HUES48 (cell line): ENCODE data around the gene FBXW9.
A peak's percentile ranks its signal among the peaks of the same experiment; 100 is the strongest.

Experiments
- H3K27ac ChIP-seq: one replicate; pipeline ENCODE4 v1.7.0; 2013; ENCODE audit warnings: low read depth, low read length, inconsistent platforms
- H3K27me3 ChIP-seq: 2 replicates; pipeline ENCODE4 v1.6.1; 2013; ENCODE audit warnings: mild to moderate bottlenecking, low read length; ENCODE audit not compliant: control insufficient read depth, insufficient read depth
- H3K36me3 ChIP-seq: 2 replicates; pipeline ENCODE4 v1.6.1; 2013; ENCODE audit warnings: low read length; ENCODE audit not compliant: control insufficient read depth, insufficient read depth
- H3K4me1 ChIP-seq: 2 replicates; pipeline ENCODE4 v1.6.1; 2013; ENCODE audit warnings: mild to moderate bottlenecking, low read length; ENCODE audit not compliant: control insufficient read depth, insufficient read depth
- H3K4me3 ChIP-seq: 2 replicates; pipeline ENCODE4 v1.5.1; 2013; ENCODE audit warnings: mild to moderate bottlenecking, low read depth, low read length
- H3K9ac ChIP-seq: 2 replicates; pipeline ENCODE4 v1.6.1; 2013; ENCODE audit warnings: mild to moderate bottlenecking, low read depth, low read length, moderate library complexity
- H3K9me3 ChIP-seq: 2 replicates; pipeline ENCODE4 v1.6.1; 2013; ENCODE audit warnings: low read length; ENCODE audit not compliant: control insufficient read depth, insufficient read depth

FBXW9 gene

DNA sequence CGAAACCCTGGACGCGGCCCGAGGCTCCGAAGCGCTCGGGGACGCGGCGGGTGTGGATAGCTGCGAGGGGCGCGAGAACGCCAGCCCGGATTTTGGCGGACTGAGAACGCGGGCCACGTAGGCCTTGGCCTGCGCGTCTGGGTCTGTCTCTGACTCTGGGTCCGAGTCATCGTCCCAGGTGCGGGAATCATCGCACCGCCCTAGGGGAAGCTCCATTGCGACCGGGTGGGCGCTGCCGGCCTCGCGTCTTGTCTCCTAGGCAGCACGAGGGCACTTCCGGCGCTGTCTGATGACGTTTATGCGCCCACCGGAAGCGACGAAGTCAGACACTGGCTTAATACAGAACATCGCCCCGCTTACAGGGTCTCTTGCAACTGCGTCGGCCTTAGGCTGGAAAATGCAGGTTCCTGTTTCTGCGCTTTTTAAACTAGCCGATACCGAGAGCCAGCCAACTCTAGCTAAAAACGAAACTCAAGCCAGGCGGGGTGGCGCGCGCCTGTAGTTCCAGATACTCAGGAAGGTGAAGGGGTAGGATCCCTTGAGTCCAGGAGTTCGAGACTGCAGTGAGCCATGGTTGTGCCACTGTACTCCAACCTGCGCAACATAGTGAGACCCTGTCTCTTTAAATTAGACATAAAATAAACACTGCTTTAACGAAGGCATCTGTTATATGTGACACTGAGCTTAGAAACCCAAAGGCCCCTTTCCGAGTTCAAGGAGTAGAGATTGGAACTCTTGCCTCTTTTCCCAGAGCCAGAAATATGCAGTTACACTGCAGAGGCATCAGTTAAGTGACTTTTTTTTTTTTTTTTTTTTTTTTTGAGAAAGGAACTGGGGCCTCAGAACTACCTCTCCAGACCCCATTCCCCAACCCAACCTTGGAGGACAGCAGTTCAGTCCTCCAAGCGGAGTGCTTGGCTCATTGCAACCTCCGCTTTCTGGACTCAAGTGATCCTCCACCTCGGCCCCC lies at the start of gene FBXW9:
Gene FBXW9, minus strand, starts transcription at position 266 of the 970 bp plus-strand sequence. Its CDS starts 50 bp downstream, at position 216.
- Histone ChIP-seq H3K9ac (peak within 1 kb of the TSS; percentile 68), H3K4me3 (peak within 1 kb of the TSS; percentile 94), H3K36me3 (peaks cover 34% of the 10 kb centered on the region), H3K9me3 (no peaks in the 10 kb centered on the region), H3K27me3 (no peaks in the 10 kb centered on the region), H3K27ac (peak within 1 kb of the TSS; percentile 96), H3K4me1 (peaks cover 4% of the 10 kb centered on the region)

DNA sequence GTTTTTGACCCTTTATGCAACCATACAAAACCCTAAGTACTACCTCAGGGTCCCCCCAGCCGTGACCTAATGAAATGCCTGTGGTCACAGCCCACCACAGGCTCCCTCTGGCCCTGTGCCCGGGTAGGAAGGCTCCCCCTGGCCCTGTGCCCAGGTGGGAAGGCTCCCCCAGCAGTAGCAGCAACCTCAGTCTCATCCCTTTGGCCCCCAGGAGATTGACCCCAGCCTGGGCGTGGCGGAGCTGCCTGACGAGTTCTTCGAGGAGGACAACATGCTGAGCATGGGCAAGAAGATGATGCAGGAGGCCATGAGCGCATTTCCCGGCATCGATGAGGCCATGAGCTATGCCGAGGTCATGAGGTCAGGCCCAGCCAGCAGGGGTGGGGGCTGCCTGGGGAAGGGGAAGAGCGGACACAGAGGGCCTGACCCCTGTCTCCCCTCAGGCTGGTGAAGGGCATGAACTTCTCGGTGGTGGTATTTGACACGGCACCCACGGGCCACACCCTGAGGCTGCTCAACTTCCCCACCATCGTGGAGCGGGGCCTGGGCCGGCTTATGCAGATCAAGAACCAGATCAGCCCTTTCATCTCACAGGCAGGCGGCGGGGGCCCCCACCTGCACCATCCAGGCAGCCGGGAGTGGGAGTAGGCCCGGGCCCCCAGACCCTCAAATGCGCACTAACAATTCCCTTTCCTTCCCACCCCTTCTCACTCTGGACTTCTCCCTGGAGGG lies 48.9 kb upstream of the FBXW9 start:
- Histone ChIP-seq H3K27me3 (no peaks in the 10 kb centered on the region), H3K27ac (no peak overlapping the region), H3K36me3 (peaks cover 44% of the 10 kb centered on the region), H3K4me3 (no peak overlapping the region), H3K9me3 (no peaks in the 10 kb centered on the region), H3K9ac (no peak overlapping the region), H3K4me1 (no peaks in the 10 kb centered on the region)

GRCh38 chr19:12737835-12738351 lies 41.5 kb upstream of the FBXW9 start:
- Histone ChIP-seq H3K4me1 (peaks cover 4% of the 10 kb centered on the region; the same call in 1 of the 2 replicates), H3K9ac (peak overlapping the region; percentile 98), H3K36me3 (peaks cover 24% of the 10 kb centered on the region), H3K27ac (peak overlapping the region; percentile 94), H3K9me3 (no peaks in the 10 kb centered on the region), H3K27me3 (no peaks in the 10 kb centered on the region), H3K4me3 (peak overlapping the region; percentile 90)

DNA sequence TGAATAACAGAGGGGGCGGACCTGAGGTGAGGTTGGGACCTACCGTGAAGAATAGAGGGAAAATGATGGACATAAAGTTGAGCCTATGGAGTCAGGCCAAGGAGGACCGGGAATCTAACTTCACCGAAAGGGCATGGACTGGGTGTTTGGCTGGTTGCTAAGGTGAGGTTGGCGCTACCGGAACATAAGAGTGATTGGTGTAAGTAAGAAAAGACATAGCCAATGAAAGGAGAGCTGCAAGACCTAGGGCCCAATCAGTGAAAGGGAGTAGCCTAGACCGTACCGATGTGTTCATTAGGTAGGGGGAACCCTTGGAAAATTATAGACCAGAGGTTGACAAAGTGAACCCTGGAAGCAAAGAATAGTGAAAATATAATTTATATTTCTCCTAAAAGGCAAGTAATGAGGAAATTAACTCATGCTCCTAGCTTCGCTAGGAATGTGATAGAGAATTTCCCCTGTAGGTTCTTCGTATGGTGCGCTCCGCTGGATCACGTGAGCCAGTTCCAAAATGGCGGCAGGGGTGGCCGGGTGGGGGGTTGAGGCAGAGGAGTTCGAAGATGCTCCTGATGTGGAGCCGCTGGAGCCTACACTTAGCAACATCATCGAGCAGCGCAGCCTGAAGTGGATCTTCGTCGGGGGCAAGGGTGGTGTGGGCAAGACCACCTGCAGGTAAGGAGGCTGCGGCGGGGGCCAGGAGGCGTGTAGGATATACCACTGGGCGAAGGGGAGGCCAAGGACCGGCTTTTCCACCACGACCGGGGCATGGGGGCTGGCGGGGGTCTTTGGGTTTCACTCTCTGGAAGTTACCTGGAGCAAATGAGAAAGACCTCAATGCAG lies 40.8 kb upstream of the FBXW9 start, which contains the start of gene GET3:
Gene GET3, plus strand, starts transcription at position 503 of the 840 bp plus-strand sequence. Its CDS starts 9 bp downstream, at position 512.
- Histone ChIP-seq H3K27me3 (no peaks in the 10 kb centered on the region), H3K27ac (peak within 1 kb of the TSS; percentile 94), H3K9ac (peak within 1 kb of the TSS; percentile 98), H3K9me3 (no peaks in the 10 kb centered on the region), H3K4me3 (peak within 1 kb of the TSS; percentile 90), H3K4me1 (peaks cover 4% of the 10 kb centered on the region; the same call in 1 of the 2 replicates), H3K36me3 (peaks cover 22% of the 10 kb centered on the region)

DNA sequence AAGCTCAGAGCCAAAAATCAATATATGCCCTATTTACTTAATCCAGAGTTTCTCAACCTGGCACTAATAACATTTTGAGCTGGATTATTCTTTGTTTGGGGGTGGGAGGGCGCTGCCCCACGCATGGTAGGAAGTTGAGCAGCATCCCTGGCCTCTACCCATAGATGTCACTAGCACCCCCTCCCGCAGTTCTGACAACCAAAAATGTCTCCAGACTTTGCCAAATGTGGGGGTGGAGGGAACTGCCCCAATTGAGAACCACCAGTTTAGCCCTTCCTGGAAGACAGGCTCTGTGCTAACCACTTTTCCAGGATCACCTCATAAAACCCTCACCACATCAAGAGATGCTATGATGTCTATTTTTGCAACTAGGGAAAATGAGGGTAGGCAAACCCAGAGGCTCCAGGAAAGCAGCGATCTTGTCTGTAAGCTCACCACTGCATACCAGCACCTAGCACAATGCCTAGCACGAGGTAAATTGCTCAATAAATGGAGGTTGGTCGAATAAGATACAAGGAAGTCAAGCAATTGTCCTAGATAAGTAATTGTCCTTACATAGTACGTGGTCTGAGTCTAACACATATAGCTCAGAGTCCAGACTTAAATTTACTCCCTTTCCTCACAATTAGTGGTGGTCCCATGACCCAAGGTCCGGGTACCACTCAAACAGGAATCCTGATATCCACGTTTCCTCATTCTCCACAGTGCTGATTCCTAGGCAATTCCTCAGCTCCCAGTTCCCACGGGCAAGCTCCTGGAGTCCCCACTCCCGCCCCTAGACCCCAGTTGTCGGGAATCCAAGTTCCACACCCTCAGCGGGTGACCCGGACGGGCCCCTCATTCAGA lies 37.2 kb upstream of the FBXW9 start:
- Histone ChIP-seq H3K9me3 (no peaks in the 10 kb centered on the region), H3K4me1 (peaks cover 4% of the 10 kb centered on the region; the same call in 1 of the 2 replicates), H3K9ac (peak overlapping the region; percentile 85), H3K27ac (peak overlapping the region; percentile 92), H3K36me3 (peaks cover 36% of the 10 kb centered on the region), H3K27me3 (no peaks in the 10 kb centered on the region), H3K4me3 (peak overlapping the region; percentile 97)

GRCh38 chr19:12731337-12731736 lies 34.9 kb upstream of the FBXW9 start:
- Histone ChIP-seq H3K36me3 (peaks cover 35% of the 10 kb centered on the region), H3K4me3 (no peak overlapping the region), H3K9ac (no peak overlapping the region), H3K9me3 (no peaks in the 10 kb centered on the region), H3K27ac (no peak overlapping the region), H3K4me1 (peaks cover 8% of the 10 kb centered on the region), H3K27me3 (no peaks in the 10 kb centered on the region)

- no peaks in the 10 kb centered on the region for H3K9me3 ChIP-seq
- H3K9ac ChIP-seq: no peak overlapping the region
- peaks cover 8% of the 10 kb centered on the region for H3K4me1 ChIP-seq
- H3K36me3 ChIP-seq: peaks cover 35% of the 10 kb centered on the region
- H3K27ac ChIP-seq: no peak overlapping the region
- H3K27me3 ChIP-seq: no peaks in the 10 kb centered on the region
- no peak overlapping the region for H3K4me3 ChIP-seq
Measured at GRCh38 chr19:12730064-12730463, 33.6 kb upstream of the FBXW9 start.

GRCh38 chr19:12727745-12728433 lies 31.5 kb upstream of the FBXW9 start:
- Histone ChIP-seq H3K36me3 (peaks cover 35% of the 10 kb centered on the region), H3K27me3 (no peaks in the 10 kb centered on the region), H3K9me3 (no peaks in the 10 kb centered on the region), H3K9ac (no peak overlapping the region), H3K4me1 (peaks cover 4% of the 10 kb centered on the region; the same call in 1 of the 2 replicates), H3K27ac (no peak overlapping the region), H3K4me3 (no peak overlapping the region)

DNA sequence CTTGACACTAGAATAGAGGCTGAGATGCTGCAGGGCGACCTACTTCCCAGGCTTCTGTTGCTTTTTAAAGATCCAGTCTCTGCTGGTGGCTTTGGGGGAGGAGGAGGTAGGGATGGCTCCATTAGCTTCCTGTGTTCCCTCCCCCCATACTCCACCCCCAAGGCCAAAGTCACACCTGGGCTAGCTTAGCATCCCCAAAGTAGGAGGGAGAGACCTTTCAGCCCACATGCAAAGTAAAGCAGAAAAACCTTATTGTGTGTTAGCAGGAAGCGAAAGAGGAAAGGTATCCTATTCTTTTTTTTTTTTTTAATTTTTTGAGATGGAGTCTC lies 30.5 kb upstream of the FBXW9 start:
- Histone ChIP-seq H3K36me3 (peaks cover 30% of the 10 kb centered on the region), H3K9ac (no peak overlapping the region), H3K4me1 (peaks cover 4% of the 10 kb centered on the region; the same call in 1 of the 2 replicates), H3K27ac (no peak overlapping the region), H3K4me3 (no peak overlapping the region), H3K9me3 (no peaks in the 10 kb centered on the region), H3K27me3 (no peaks in the 10 kb centered on the region)
